HCT116 (cell line): ENCODE data around the gene IRGM. TPM values are rescaled to one million over a fixed set of nuclear protein-coding genes. Genes with fewer than 3 reads are reported as not detected.

ENCODE experiments used
- ATAC-seq: fragments of 200-7000 bp; cut with Tn5 transposase; 2 replicates; pipeline ENCODE4 v1.9.1; 2020; ENCODE audit warnings: mild to moderate bottlenecking, moderate library complexity
- BruUV-seq: library from RNA; stranded (reverse); fragments of 400-500 nt; replicated peaks from 2 replicates; lab custom pipeline; 2021; lab: Mats Ljungman, UMichigan
- CTCF ChIA-PET: fragments of 300-600 bp; sonication (Branson Sonifier 250); formaldehyde crosslinking; loops from one replicate; lab custom pipeline; 2021; ENCODE audit warnings: antibody characterized with exemption; lab: Charles Lee
- POLR2A ChIA-PET: fragments of 300-600, 350-600 bp; sonication (Branson Sonifier 250); formaldehyde crosslinking; loops from one replicate; lab custom pipeline; 2021; ENCODE audit warnings: antibody characterized with exemption; lab: Charles Lee
- RAD21 ChIA-PET, 2 experiments: fragments of 300-600 bp; sonication (Branson Sonifier 250); formaldehyde crosslinking; loops; one replicate each; lab custom pipeline; 2023; ENCODE audit warnings: low total read pairs in 2 of 2; ENCODE audit not compliant: uncharacterized antibody in 2 of 2, unreplicated experiment in 2 of 2, low non-redundant PET in 1 of 2; lab: Charles Lee
- DNase-seq: peaks from one replicate; pipeline ENCODE4 v3.0.0-alpha.2; 2010; ENCODE audit warnings: low read depth, low spot score
- H2AFZ ChIP-seq: fragments of 200-600 bp; shearing (Covaris generic), sonication (generic); 2 replicates; pipeline ENCODE4 v1.6.1; 2017; ENCODE audit warnings: low read depth, mixed run types, mixed read lengths, antibody characterized with exemption, low read length; ENCODE audit not compliant: poor library complexity, severe bottlenecking
- H3K27ac ChIP-seq: 2 replicates; pipeline ENCODE4 v1.5.1; 2012; ENCODE audit warnings: low read depth, low read length
- H3K27me3 ChIP-seq: fragments of 200-600 bp; sonication (generic); 2 replicates; pipeline ENCODE4 v1.6.1; 2016; ENCODE audit warnings: mixed run types, low read length, mixed read lengths; ENCODE audit not compliant: insufficient read depth
- H3K36me3 ChIP-seq, 2 experiments: fragments of 200-500 bp in 1 of 2; fragments of 200-600 bp in 1 of 2; sonication (Bioruptor generic) in 1 of 2; sonication (generic) in 1 of 2; 2 replicates each; pipeline versions ENCODE4 v1.5.1 to v1.6.1; 2014 to 2016; ENCODE audit warnings: low read length in 2 of 2, inconsistent platforms in 1 of 2, mixed read lengths in 1 of 2, mixed run types in 1 of 2; ENCODE audit not compliant: insufficient read depth in 2 of 2, control insufficient read depth in 1 of 2
- H3K4me1 ChIP-seq, 2 experiments: fragments of 200-600 bp in 1 of 2; sonication (generic) in 1 of 2; 2 replicates each; pipeline versions ENCODE4 v1.5.1 to v1.6.1; 2012 to 2017; ENCODE audit warnings: low read length in 2 of 2, inconsistent platforms in 1 of 2, mild to moderate bottlenecking in 1 of 2, mixed read lengths in 1 of 2, mixed run types in 1 of 2, moderate library complexity in 1 of 2; ENCODE audit not compliant: insufficient read depth in 2 of 2, control insufficient read depth in 1 of 2
- H3K4me2 ChIP-seq: fragments of 200-600 bp; sonication (generic); 2 replicates; pipeline ENCODE4 v1.6.1; 2017; ENCODE audit warnings: mixed run types, low read length, mixed read lengths
- H3K4me3 ChIP-seq, 2 experiments: fragments of 200-600 bp in 1 of 2; sonication (generic) in 1 of 2; replicated peaks in 1 of 2; 2 replicates each; pipeline ENCODE4 v1.5.1; 2011 to 2016; ENCODE audit warnings: low read length in 2 of 2, control low read depth in 1 of 2, low read depth in 1 of 2, mild to moderate bottlenecking in 1 of 2, mixed read lengths in 1 of 2, mixed run types in 1 of 2
- H3K79me2 ChIP-seq: fragments of 200-600 bp; sonication (generic); 2 replicates; pipeline ENCODE4 v1.6.1; 2017; ENCODE audit warnings: mild to moderate bottlenecking, mixed run types, low read length, moderate library complexity, mixed read lengths; ENCODE audit not compliant: insufficient read depth
- H3K9ac ChIP-seq: fragments of 200-600 bp; sonication (generic); 2 replicates; pipeline ENCODE4 v1.6.1; 2016; ENCODE audit warnings: low read length, mixed read lengths
- H3K9me2 ChIP-seq: fragments of 200-600 bp; sonication (generic), shearing (Covaris generic); 2 replicates; pipeline ENCODE4 v1.6.1; 2017; ENCODE audit warnings: mixed run types, mild to moderate bottlenecking, moderate library complexity; ENCODE audit not compliant: insufficient read depth
- H3K9me3 ChIP-seq, 2 experiments: fragments of 200-500 bp in 1 of 2; fragments of 200-600 bp in 1 of 2; sonication (Bioruptor generic) in 1 of 2; sonication (generic) in 1 of 2; 2 replicates each; pipeline ENCODE4 v1.6.1; 2014 to 2017; ENCODE audit warnings: low read length in 2 of 2, mixed read lengths in 2 of 2, inconsistent platforms in 1 of 2, low read depth in 1 of 2, mild to moderate bottlenecking in 1 of 2, mixed run types in 1 of 2, moderate library complexity in 1 of 2; ENCODE audit not compliant: control insufficient read depth in 1 of 2, insufficient read depth in 1 of 2
- H4K20me1 ChIP-seq: fragments of 200-600 bp; sonication (generic), shearing (Covaris generic); 2 replicates; pipeline ENCODE4 v1.6.1; 2017; ENCODE audit warnings: mixed run types, mild to moderate bottlenecking, moderate library complexity; ENCODE audit not compliant: insufficient read depth
- EGR1 ChIP-seq: IDR thresholded peaks from 2 replicates; pipeline ENCODE4 v1.6.1; 2012; ENCODE audit warnings: low read depth
- EZH2 ChIP-seq: fragments of 200-600 bp; sonication (generic); IDR thresholded peaks from 2 replicates; pipeline ENCODE4 v1.6.1; 2017; ENCODE audit warnings: antibody characterized with exemption, mixed run types
- EZH2phosphoT487 ChIP-seq: fragments of 200-600 bp; IDR thresholded peaks from 2 replicates; pipeline ENCODE4 v1.6.1; 2018; ENCODE audit warnings: antibody characterized with exemption, borderline replicate concordance
- FOSL1 ChIP-seq: IDR thresholded peaks from 2 replicates; pipeline ENCODE4 v1.6.1; 2012; ENCODE audit warnings: low read depth
- POLR2A ChIP-seq: IDR thresholded peaks from 2 replicates; pipeline ENCODE4 v1.7.0; 2011; ENCODE audit warnings: borderline replicate concordance; ENCODE audit not compliant: insufficient read depth, insufficient read length; ENCODE audit errors: extremely low read depth
- POLR2AphosphoS5 ChIP-seq: IDR thresholded peaks from 2 replicates; pipeline ENCODE4 v1.6.1; 2011; ENCODE audit warnings: mild to moderate bottlenecking, low read depth, low read length, moderate library complexity
- RAD21 ChIP-seq: IDR thresholded peaks from 2 replicates; pipeline ENCODE4 v1.6.1; 2012; ENCODE audit warnings: low read depth, mild to moderate bottlenecking
- SIN3A ChIP-seq: IDR thresholded peaks from 2 replicates; pipeline ENCODE4 v1.6.1; 2012; ENCODE audit warnings: low read depth
- YY1 ChIP-seq: IDR thresholded peaks from 2 replicates; pipeline ENCODE4 v1.6.1; 2011; ENCODE audit warnings: low read length, low read depth, moderate library complexity, mild to moderate bottlenecking; ENCODE audit not compliant: insufficient replicate concordance; ENCODE audit errors: extremely low read depth
- ZFX ChIP-seq: fragments of 450-650 bp; IDR thresholded peaks from 2 replicates; pipeline ENCODE4 v1.6.1; 2017
- ZNF274 ChIP-seq: fragments of 200-500 bp; sonication (Bioruptor generic); IDR thresholded peaks from 2 replicates; pipeline ENCODE4 v1.6.1; 2014; ENCODE audit warnings: mild to moderate bottlenecking, low read depth, low read length, inconsistent platforms
- intact Hi-C: fragments of 100-400 bp; cut with micrococcal nuclease; formaldehyde crosslinking; loops from 2 replicates; pipeline ENCODE4 v1.10.0; 2022
- total RNA-seq: library from RNA; stranded (reverse); gene quantifications from one replicate; pipeline ENCODE4 v1.2.1, GENCODE V29; 2021; ENCODE audit not compliant: unreplicated experiment
- TF ChIP-seq, protein P1 (sequence below): IDR thresholded peaks from 2 replicates; pipeline ENCODE4 v1.6.1; 2012; ENCODE audit warnings: low read depth

IRGM gene
- total RNA-seq, 1 experiment from 2014 or later, result not detected

DNA sequence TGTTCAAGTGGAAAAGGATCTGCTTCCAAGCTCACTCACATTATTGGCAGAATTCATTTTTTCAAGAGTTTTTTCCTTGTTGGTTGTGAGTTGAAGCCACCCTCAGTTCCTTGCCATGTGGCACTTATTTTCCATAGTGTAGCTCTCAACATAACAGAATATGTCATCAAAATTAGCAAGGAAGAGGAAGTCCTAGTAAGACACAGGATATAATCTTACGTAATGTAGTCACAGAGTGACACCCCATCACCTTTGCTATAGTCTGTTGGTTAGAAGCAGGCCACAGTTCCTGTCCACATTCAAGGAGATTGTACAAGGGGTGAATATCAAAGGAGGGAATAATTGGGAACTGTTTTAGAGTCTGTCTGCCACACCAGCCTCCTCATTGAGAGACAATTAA is 15.7 kb downstream of the IRGM start (continued):
- TF ChIP-seq, protein P1, sequence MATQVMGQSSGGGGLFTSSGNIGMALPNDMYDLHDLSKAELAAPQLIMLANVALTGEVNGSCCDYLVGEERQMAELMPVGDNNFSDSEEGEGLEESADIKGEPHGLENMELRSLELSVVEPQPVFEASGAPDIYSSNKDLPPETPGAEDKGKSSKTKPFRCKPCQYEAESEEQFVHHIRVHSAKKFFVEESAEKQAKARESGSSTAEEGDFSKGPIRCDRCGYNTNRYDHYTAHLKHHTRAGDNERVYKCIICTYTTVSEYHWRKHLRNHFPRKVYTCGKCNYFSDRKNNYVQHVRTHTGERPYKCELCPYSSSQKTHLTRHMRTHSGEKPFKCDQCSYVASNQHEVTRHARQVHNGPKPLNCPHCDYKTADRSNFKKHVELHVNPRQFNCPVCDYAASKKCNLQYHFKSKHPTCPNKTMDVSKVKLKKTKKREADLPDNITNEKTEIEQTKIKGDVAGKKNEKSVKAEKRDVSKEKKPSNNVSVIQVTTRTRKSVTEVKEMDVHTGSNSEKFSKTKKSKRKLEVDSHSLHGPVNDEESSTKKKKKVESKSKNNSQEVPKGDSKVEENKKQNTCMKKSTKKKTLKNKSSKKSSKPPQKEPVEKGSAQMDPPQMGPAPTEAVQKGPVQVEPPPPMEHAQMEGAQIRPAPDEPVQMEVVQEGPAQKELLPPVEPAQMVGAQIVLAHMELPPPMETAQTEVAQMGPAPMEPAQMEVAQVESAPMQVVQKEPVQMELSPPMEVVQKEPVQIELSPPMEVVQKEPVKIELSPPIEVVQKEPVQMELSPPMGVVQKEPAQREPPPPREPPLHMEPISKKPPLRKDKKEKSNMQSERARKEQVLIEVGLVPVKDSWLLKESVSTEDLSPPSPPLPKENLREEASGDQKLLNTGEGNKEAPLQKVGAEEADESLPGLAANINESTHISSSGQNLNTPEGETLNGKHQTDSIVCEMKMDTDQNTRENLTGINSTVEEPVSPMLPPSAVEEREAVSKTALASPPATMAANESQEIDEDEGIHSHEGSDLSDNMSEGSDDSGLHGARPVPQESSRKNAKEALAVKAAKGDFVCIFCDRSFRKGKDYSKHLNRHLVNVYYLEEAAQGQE, result no peak
- no peak for TF ChIP-seq YY1
- TF ChIP-seq EZH2phosphoT487, result no peak
- no peak for TF ChIP-seq EZH2
- TF ChIP-seq RAD21, result no peak
- TF ChIP-seq, all 23 proteins: peak for 0

DNA sequence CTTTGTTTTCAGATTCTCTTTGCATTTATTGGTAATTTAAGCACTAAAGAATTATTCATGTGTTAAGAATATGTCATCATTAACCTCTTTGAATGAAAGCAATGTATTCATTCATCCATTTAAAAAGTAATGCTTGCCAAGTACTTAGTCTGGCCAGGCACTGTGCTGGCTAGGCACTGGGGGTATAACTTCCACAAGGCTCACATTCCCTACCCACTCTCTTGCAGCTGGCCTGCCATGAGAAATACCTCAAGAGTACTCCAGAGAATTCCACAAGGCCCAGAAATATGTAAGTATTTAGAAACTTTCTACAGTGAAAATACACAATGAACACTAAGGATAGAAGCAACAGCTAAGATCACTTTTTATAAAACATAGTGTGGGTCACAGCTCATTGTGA is 33.0 kb downstream of the IRGM start:
- Histone ChIP-seq H3K36me3 (no peaks in the 10 kb centered on the region), H3K4me1 (no peaks in the 10 kb centered on the region), H4K20me1 (no peaks in the 10 kb centered on the region), H3K9ac (no peak overlapping the region), H3K4me3 (no peak overlapping the region), H3K27me3 (no peaks in the 10 kb centered on the region), H3K27ac (no peak overlapping the region), H2AFZ (no peak overlapping the region), H3K4me2 (no peak overlapping the region), H3K9me2 (no peaks in the 10 kb centered on the region), H3K9me3 (no peaks in the 10 kb centered on the region), H3K79me2 (no peaks in the 10 kb centered on the region)
- ChIA-PET CTCF (no interaction called here), RAD21 (no interaction called here), POLR2A (no interaction called here)
- BruUV-seq, result no TSS peak
- TF ChIP-seq POLR2AphosphoS5, result no peak
- no peak for TF ChIP-seq EGR1
- no peak for TF ChIP-seq SIN3A
- TF ChIP-seq EZH2phosphoT487, result no peak
- no peak for TF ChIP-seq EZH2
- TF ChIP-seq FOSL1, result no peak
- TF ChIP-seq ZNF274, result no peak
- TF ChIP-seq ZFX, result no peak
- TF ChIP-seq POLR2A, result no peak
- ATAC-seq (no peak), DNase-seq (no peak)
- intact Hi-C loops, result no loop called here
